Osteoblast (primary cell): ENCODE results near the gene BTRC. TPM values are rescaled to one million over a fixed set of nuclear protein-coding genes. Genes with fewer than 3 reads are reported as not detected.

Experiments used
- DNase-seq: peaks from one replicate; pipeline ENCODE4 v3.0.0; 2011; ENCODE audit warnings: low spot score, mixed read lengths; ENCODE audit not compliant: insufficient read length; ENCODE audit errors: missing footprints
- H2AFZ ChIP-seq: 2 replicates; pipeline ENCODE4 v1.6.0; 2011; ENCODE audit warnings: mild to moderate bottlenecking, low read length
- H3K27ac ChIP-seq: 2 replicates; pipeline ENCODE4 v1.5.1; 2011; ENCODE audit warnings: mild to moderate bottlenecking, low read depth, low read length, moderate library complexity
- H3K27me3 ChIP-seq: 2 replicates; pipeline ENCODE4 v1.6.0; 2012; ENCODE audit warnings: mild to moderate bottlenecking, control low read depth, inconsistent platforms, low read length, moderate library complexity; ENCODE audit not compliant: insufficient read depth
- H3K36me3 ChIP-seq: 2 replicates; pipeline ENCODE4 v1.5.1; 2011; ENCODE audit warnings: mild to moderate bottlenecking, low read length, control low read depth, moderate library complexity; ENCODE audit not compliant: insufficient read depth
- H3K4me1 ChIP-seq: 2 replicates; pipeline ENCODE4 v1.5.1; 2011; ENCODE audit warnings: mild to moderate bottlenecking, low read length, control low read depth, moderate library complexity; ENCODE audit not compliant: insufficient read depth
- H3K4me2 ChIP-seq: 2 replicates; pipeline ENCODE4 v1.6.0; 2011; ENCODE audit warnings: mild to moderate bottlenecking, low read length; ENCODE audit not compliant: insufficient read depth
- H3K4me3 ChIP-seq: fragments of 200-600 bp; sonication (generic); 3 replicates; pipeline ENCODE4 v1.5.1; 2012; ENCODE audit warnings: mild to moderate bottlenecking, low read length, inconsistent platforms; ENCODE audit not compliant: insufficient read depth
- H3K79me2 ChIP-seq: 2 replicates; pipeline ENCODE4 v1.6.0; 2012; ENCODE audit warnings: mild to moderate bottlenecking, low read length, control low read depth, inconsistent platforms; ENCODE audit not compliant: insufficient read depth
- H3K9me3 ChIP-seq: 2 replicates; pipeline ENCODE4 v1.5.1; 2011; ENCODE audit warnings: low read depth, low read length, control low read depth
- H4K20me1 ChIP-seq: 2 replicates; pipeline ENCODE4 v1.6.0; 2012; ENCODE audit warnings: mild to moderate bottlenecking, low read length, control low read depth; ENCODE audit not compliant: insufficient read depth
- CTCF ChIP-seq: IDR thresholded peaks from 2 replicates; pipeline ENCODE4 v1.5.1; 2011; ENCODE audit warnings: mild to moderate bottlenecking, low read depth, low read length, moderate library complexity; ENCODE audit errors: extremely low read depth
- total RNA-seq: library from RNA; depleted of rRNA; stranded (reverse); fragments of >200 nt; gene quantifications from 2 replicates; pipeline ENCODE4 v1.2.3, GENCODE V29; 2012

The BTRC gene
- total RNA-seq, 1 donor, result 11.2 TPM

DNA sequence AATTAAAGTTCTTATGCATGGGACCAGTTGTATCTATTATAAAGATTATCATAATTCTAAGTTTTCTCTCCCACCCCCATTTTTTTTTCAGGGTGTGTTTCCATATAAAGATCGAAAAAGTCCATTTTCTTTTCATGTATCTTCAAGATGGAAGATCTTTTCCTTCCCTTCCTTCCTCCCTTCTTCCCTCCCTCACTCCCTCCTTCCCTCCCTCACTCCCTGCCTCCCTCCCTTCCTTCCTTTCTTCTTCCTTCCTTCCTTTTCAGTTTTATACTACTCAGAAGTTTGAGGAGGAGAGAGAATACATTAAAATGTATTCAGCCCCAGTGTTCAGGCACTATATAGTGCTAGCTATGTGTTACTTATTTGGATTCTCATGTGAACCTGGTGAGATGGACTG, 136.1 kb downstream of the BTRC start:
- TF ChIP-seq CTCF, result no peak
- no peak for DNase-seq
- no peaks in the 10 kb centered on the region for H3K79me2 ChIP-seq
- no peaks in the 10 kb centered on the region for H3K9me3 ChIP-seq
- H3K27ac ChIP-seq, result no peak overlapping the region
- H2AFZ ChIP-seq, result no peak overlapping the region
- no peaks in the 10 kb centered on the region for H3K4me1 ChIP-seq
- H3K36me3 ChIP-seq, result no peaks in the 10 kb centered on the region
- no peak overlapping the region for H3K4me3 ChIP-seq
- H4K20me1 ChIP-seq, result no peaks in the 10 kb centered on the region
- H3K27me3 ChIP-seq, result no peaks in the 10 kb centered on the region
- H3K4me2 ChIP-seq, result no peak overlapping the region

DNA sequence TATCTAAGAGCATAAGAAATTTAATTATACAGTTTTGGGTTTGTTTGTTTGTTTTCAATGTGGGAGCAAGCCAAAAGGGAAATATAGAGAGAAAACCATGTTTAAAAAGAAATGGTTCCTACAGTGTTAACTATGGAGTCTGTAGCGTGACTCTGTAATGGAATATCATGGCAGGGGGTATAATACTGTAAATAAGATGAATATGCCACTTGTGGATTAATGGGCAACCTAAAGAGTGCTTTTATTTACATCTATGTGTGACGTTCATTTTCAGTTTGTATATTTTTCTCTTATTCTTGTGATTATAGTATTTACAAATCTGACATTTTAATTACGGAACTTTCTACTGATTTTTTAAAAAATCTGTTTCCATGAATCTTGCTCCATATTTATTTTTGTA, 138.2 kb downstream of the BTRC start:
- Histone ChIP-seq H2AFZ (no peak overlapping the region), H3K4me3 (no peak overlapping the region), H3K36me3 (no peaks in the 10 kb centered on the region), H3K27me3 (no peaks in the 10 kb centered on the region), H3K9me3 (no peaks in the 10 kb centered on the region), H4K20me1 (no peaks in the 10 kb centered on the region), H3K79me2 (no peaks in the 10 kb centered on the region), H3K27ac (no peak overlapping the region), H3K4me1 (no peaks in the 10 kb centered on the region), H3K4me2 (no peak overlapping the region)
- DNase-seq, result no peak
- no peak for TF ChIP-seq CTCF

GRCh38 chr10:101492814-101493213, 138.8 kb downstream of the BTRC start:
- Histone ChIP-seq H3K4me2 (no peak overlapping the region), H3K4me3 (no peak overlapping the region), H3K79me2 (no peaks in the 10 kb centered on the region), H3K4me1 (no peaks in the 10 kb centered on the region), H2AFZ (no peak overlapping the region), H3K27ac (no peak overlapping the region), H3K9me3 (no peaks in the 10 kb centered on the region), H3K27me3 (no peaks in the 10 kb centered on the region), H4K20me1 (no peaks in the 10 kb centered on the region), H3K36me3 (no peaks in the 10 kb centered on the region)
- no peak for DNase-seq
- no peak for TF ChIP-seq CTCF

GRCh38 chr10:101493249-101493648, 139.3 kb downstream of the BTRC start:
- H3K4me3 ChIP-seq, result no peak overlapping the region
- no peak overlapping the region for H3K27ac ChIP-seq
- H3K36me3 ChIP-seq, result no peaks in the 10 kb centered on the region
- H3K9me3 ChIP-seq, result no peaks in the 10 kb centered on the region
- no peaks in the 10 kb centered on the region for H3K79me2 ChIP-seq
- no peak overlapping the region for H3K4me2 ChIP-seq
- TF ChIP-seq CTCF, result no peak
- no peaks in the 10 kb centered on the region for H4K20me1 ChIP-seq
- no peak overlapping the region for H2AFZ ChIP-seq
- no peak for DNase-seq
- no peaks in the 10 kb centered on the region for H3K27me3 ChIP-seq
- H3K4me1 ChIP-seq, result no peaks in the 10 kb centered on the region
